NCI-H82 (cell line): Measurements from ENCODE around the gene DCDC2C.

Experiments used
- DNase-seq: peaks from one replicate; lab custom pipeline; 2025; lab: John Stamatoyannopoulos, UW

The DCDC2C gene

GRCh38 chr2:3895021-3895420, 191.6 kb downstream of the DCDC2C start:
- no peak for DNase-seq
